ENCODE measurements around the gene ADSL.

- TF ChIP-seq, protein P1, sequence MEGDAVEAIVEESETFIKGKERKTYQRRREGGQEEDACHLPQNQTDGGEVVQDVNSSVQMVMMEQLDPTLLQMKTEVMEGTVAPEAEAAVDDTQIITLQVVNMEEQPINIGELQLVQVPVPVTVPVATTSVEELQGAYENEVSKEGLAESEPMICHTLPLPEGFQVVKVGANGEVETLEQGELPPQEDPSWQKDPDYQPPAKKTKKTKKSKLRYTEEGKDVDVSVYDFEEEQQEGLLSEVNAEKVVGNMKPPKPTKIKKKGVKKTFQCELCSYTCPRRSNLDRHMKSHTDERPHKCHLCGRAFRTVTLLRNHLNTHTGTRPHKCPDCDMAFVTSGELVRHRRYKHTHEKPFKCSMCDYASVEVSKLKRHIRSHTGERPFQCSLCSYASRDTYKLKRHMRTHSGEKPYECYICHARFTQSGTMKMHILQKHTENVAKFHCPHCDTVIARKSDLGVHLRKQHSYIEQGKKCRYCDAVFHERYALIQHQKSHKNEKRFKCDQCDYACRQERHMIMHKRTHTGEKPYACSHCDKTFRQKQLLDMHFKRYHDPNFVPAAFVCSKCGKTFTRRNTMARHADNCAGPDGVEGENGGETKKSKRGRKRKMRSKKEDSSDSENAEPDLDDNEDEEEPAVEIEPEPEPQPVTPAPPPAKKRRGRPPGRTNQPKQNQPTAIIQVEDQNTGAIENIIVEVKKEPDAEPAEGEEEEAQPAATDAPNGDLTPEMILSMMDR (IDR thresholded peaks at IDR 0.05) = no peak
- TF ChIP-seq POLR2A (IDR thresholded peaks at IDR 0.05) = no peak
These were observed 70.7 kb downstream of the ADSL start for GRCh38 chr22:40417041-40417440.
